HEK293 (cell line): ENCODE data around the gene POGLUT2.

Experiments
- GFI1B ChIP-seq: fragments of 450-650 bp; formaldehyde crosslinking; IDR thresholded peaks from 2 replicates; pipeline ENCODE4 v1.5.1; 2016; ENCODE audit warnings: missing biosample characterization, missing genetic modification characterization
- GLI2 ChIP-seq: fragments of 450-650 bp; formaldehyde crosslinking; IDR thresholded peaks from 2 replicates; pipeline ENCODE4; 2017; ENCODE audit warnings: missing biosample characterization, missing genetic modification characterization, low read depth, borderline replicate concordance
- GLIS2 ChIP-seq: fragments of 450-650 bp; formaldehyde crosslinking; IDR thresholded peaks from 2 replicates; pipeline ENCODE4 v1.5.1; 2016; ENCODE audit warnings: missing biosample characterization, missing genetic modification characterization
- INSM2 ChIP-seq: fragments of 450-650 bp; formaldehyde crosslinking; IDR thresholded peaks from 2 replicates; pipeline ENCODE4 v1.5.1; 2016; ENCODE audit warnings: missing biosample characterization, missing genetic modification characterization
- KLF16 ChIP-seq: fragments of 450-650 bp; formaldehyde crosslinking; IDR thresholded peaks from 2 replicates; pipeline ENCODE4 v1.5.1; 2017; ENCODE audit warnings: missing biosample characterization, missing genetic modification characterization
- PATZ1 ChIP-seq: fragments of 450-650 bp; formaldehyde crosslinking; IDR thresholded peaks from 2 replicates; pipeline ENCODE4 v1.5.1; 2016; ENCODE audit warnings: missing biosample characterization, missing genetic modification characterization
- PRDM6 ChIP-seq: fragments of 450-650 bp; formaldehyde crosslinking; IDR thresholded peaks from 2 replicates; pipeline ENCODE4 v1.5.1; 2017; ENCODE audit warnings: missing biosample characterization, missing genetic modification characterization
- SCRT2 ChIP-seq: fragments of 450-650 bp; formaldehyde crosslinking; IDR thresholded peaks from 2 replicates; pipeline ENCODE4 v1.5.1; 2016; ENCODE audit warnings: missing biosample characterization, missing genetic modification characterization
- SETDB1 ChIP-seq: IDR thresholded peaks from one replicate; pipeline ENCODE4 v1.6.1; 2017; ENCODE audit warnings: mild to moderate bottlenecking, low read length, moderate library complexity, mixed read lengths; ENCODE audit not compliant: insufficient read length
- SP7 ChIP-seq: fragments of 450-650 bp; formaldehyde crosslinking; IDR thresholded peaks from 2 replicates; pipeline ENCODE4 v1.5.1; 2016; ENCODE audit warnings: missing biosample characterization, missing genetic modification characterization
- WT1 ChIP-seq: fragments of 450-650 bp; formaldehyde crosslinking; IDR thresholded peaks from 2 replicates; pipeline ENCODE4 v1.5.1; 2016; ENCODE audit warnings: missing biosample characterization, missing genetic modification characterization
- YY2 ChIP-seq: fragments of 450-650 bp; formaldehyde crosslinking; IDR thresholded peaks from 2 replicates; pipeline ENCODE4 v1.5.1; 2016; ENCODE audit warnings: missing biosample characterization, missing genetic modification characterization
- ZNF10 ChIP-seq: fragments of 450-650 bp; formaldehyde crosslinking; IDR thresholded peaks from 2 replicates; pipeline ENCODE4 v1.5.1; 2017; ENCODE audit warnings: missing biosample characterization, missing genetic modification characterization
- ZNF157 ChIP-seq: fragments of 450-650 bp; formaldehyde crosslinking; IDR thresholded peaks from 2 replicates; pipeline ENCODE4 v1.5.1; 2016; ENCODE audit warnings: missing biosample characterization, missing genetic modification characterization
- ZNF174 ChIP-seq: fragments of 450-650 bp; formaldehyde crosslinking; IDR thresholded peaks from 2 replicates; pipeline ENCODE4 v1.5.0; 2017; ENCODE audit warnings: missing biosample characterization, mild to moderate bottlenecking, missing genetic modification characterization
- ZNF202 ChIP-seq: fragments of 450-650 bp; formaldehyde crosslinking; IDR thresholded peaks from 2 replicates; pipeline ENCODE4 v1.5.1; 2016; ENCODE audit warnings: missing biosample characterization, missing genetic modification characterization, borderline replicate concordance
- ZNF311 ChIP-seq: fragments of 450-650 bp; formaldehyde crosslinking; IDR thresholded peaks from 2 replicates; pipeline ENCODE4 v1.5.1; 2017; ENCODE audit warnings: missing biosample characterization, missing genetic modification characterization, borderline replicate concordance
- ZNF335 ChIP-seq: fragments of 450-650 bp; formaldehyde crosslinking; conservative IDR thresholded peaks from 2 replicates; pipeline ENCODE4 v1.5.1; 2016; ENCODE audit warnings: missing biosample characterization, missing genetic modification characterization
- ZNF350 ChIP-seq: fragments of 450-650 bp; formaldehyde crosslinking; IDR thresholded peaks from 2 replicates; pipeline ENCODE4 v1.5.0; 2017; ENCODE audit warnings: missing biosample characterization, mild to moderate bottlenecking, missing genetic modification characterization
- ZNF398 ChIP-seq: fragments of 450-650 bp; formaldehyde crosslinking; IDR thresholded peaks from 2 replicates; pipeline ENCODE4 v1.5.1; 2017; ENCODE audit warnings: missing biosample characterization, missing genetic modification characterization
- ZNF426 ChIP-seq: fragments of 450-650 bp; formaldehyde crosslinking; IDR thresholded peaks from 2 replicates; pipeline ENCODE4 v1.5.1; 2017; ENCODE audit warnings: missing biosample characterization, missing genetic modification characterization, mild to moderate bottlenecking, inconsistent platforms, moderate library complexity
- ZNF488 ChIP-seq: fragments of 450-650 bp; formaldehyde crosslinking; IDR thresholded peaks from 2 replicates; pipeline ENCODE4 v1.5.1; 2016; ENCODE audit warnings: missing biosample characterization, missing genetic modification characterization
- ZNF510 ChIP-seq: fragments of 450-650 bp; formaldehyde crosslinking; IDR thresholded peaks from 2 replicates; pipeline ENCODE4 v1.5.1; 2018; ENCODE audit warnings: mild to moderate bottlenecking, missing genetic modification characterization, missing biosample characterization; ENCODE audit not compliant: insufficient replicate concordance
- ZNF596 ChIP-seq: fragments of 450-650 bp; IDR thresholded peaks from 2 replicates; pipeline ENCODE4 v1.5.0; 2018; ENCODE audit warnings: missing biosample characterization, mild to moderate bottlenecking, missing genetic modification characterization, moderate library complexity
- ZNF645 ChIP-seq: fragments of 450-650 bp; formaldehyde crosslinking; IDR thresholded peaks from 2 replicates; pipeline ENCODE4; 2016; ENCODE audit warnings: missing biosample characterization, missing genetic modification characterization
- ZNF677 ChIP-seq: fragments of 450-650 bp; IDR thresholded peaks from 2 replicates; pipeline ENCODE4 v1.5.0; 2018; ENCODE audit warnings: missing biosample characterization, mild to moderate bottlenecking, missing genetic modification characterization, moderate library complexity
- ZNF704 ChIP-seq: fragments of 450-650 bp; formaldehyde crosslinking; IDR thresholded peaks from 2 replicates; pipeline ENCODE4 v1.5.1; 2016; ENCODE audit warnings: missing biosample characterization, missing genetic modification characterization
- ZNF785 ChIP-seq: fragments of 450-650 bp; formaldehyde crosslinking; IDR thresholded peaks from 2 replicates; pipeline ENCODE4 v1.5.1; 2016; ENCODE audit warnings: missing biosample characterization, missing genetic modification characterization
- ZSCAN23 ChIP-seq: fragments of 450-650 bp; formaldehyde crosslinking; IDR thresholded peaks from 2 replicates; pipeline ENCODE4 v1.5.1; 2016; ENCODE audit warnings: missing biosample characterization, missing genetic modification characterization

The POGLUT2 gene

GRCh38 chr13:102800145-102801041 is 1.6 kb upstream of the POGLUT2 start (continued):
- TF ChIP-seq YY2 = no peak
- TF ChIP-seq PRDM6 (tag by site-specific recombination) = no peak
- TF ChIP-seq ZNF350 (tag by site-specific recombination) = no peak
- peak; percentile 46; the same call in 1 of the 2 replicates for TF ChIP-seq GLIS2 (tag by site-specific recombination)
- TF ChIP-seq ZNF311 (tag by site-specific recombination) = no peak
- no peak for TF ChIP-seq KLF16
- no peak for TF ChIP-seq ZNF10 (tag by site-specific recombination)
- TF ChIP-seq GLI2 = no peak
- TF ChIP-seq WT1 (tag by site-specific recombination) = no peak
- 0 out of 2 replicates have a peak, but pooled peaks have one; percentile 19 for TF ChIP-seq ZNF596 (tag by site-specific recombination)
- TF ChIP-seq SP7 = no peak
- no peak for TF ChIP-seq ZNF677 (tag by site-specific recombination)
- TF ChIP-seq INSM2 = no peak
- no peak for TF ChIP-seq ZNF488 (tag by site-specific recombination)
- TF ChIP-seq GFI1B (tag by site-specific recombination) = no peak
- no peak for TF ChIP-seq ZNF174 (tag by site-specific recombination)
- TF ChIP-seq ZNF510 = no peak
- TF ChIP-seq ZNF426 (tag by site-specific recombination) = no peak
- peak; percentile 78 for TF ChIP-seq PATZ1 (tag by site-specific recombination)
- no peak for TF ChIP-seq ZNF645 (tag by site-specific recombination)
- no peak for TF ChIP-seq SCRT2 (tag by site-specific recombination)
- no peak for TF ChIP-seq ZNF202 (tag by site-specific recombination)
- TF ChIP-seq ZNF398 = no peak
- TF ChIP-seq ZSCAN23 (tag by site-specific recombination) = 0 out of 2 replicates have a peak, but pooled peaks have one; percentile 9
- TF ChIP-seq ZNF157 = no peak
- TF ChIP-seq ZNF704 (tag by site-specific recombination) = no peak
- TF ChIP-seq ZNF335 (tag by site-specific recombination) = peak; percentile 87
- TF ChIP-seq SETDB1 = no peak
- TF ChIP-seq ZNF785 (tag by site-specific recombination) = no peak
